GM23338 (cell line): Measurements from ENCODE around the gene STX17. TPM values are rescaled to one million over a fixed set of nuclear protein-coding genes. Genes with fewer than 3 reads are reported as not detected.

Source experiments
- ATAC-seq: fragments of 200-7000 bp; cut with Tn5 transposase; 3 replicates; pipeline ENCODE4 v1.9.1; 2020
- DNase-seq: peaks from one replicate; pipeline ENCODE4 v3.0.0-alpha.2; 2015; ENCODE audit warnings: low spot score
- H2AFZ ChIP-seq: fragments of 200-600 bp; sonication (generic); 2 replicates; pipeline ENCODE4 v1.8.0; 2016; ENCODE audit warnings: antibody characterized with exemption, mild to moderate bottlenecking, moderate library complexity
- H3F3A ChIP-seq: fragments of 200-600 bp; sonication (generic); replicated peaks from 2 replicates; pipeline ENCODE4 v1.8.0; 2017; ENCODE audit warnings: antibody characterized with exemption, mixed run types, low read depth
- H3K27ac ChIP-seq: fragments of 200-600 bp; sonication (generic); 2 replicates; pipeline ENCODE4 v1.6.1; 2016; ENCODE audit warnings: low read depth
- H3K27me3 ChIP-seq: fragments of 200-600 bp; sonication (generic); 2 replicates; pipeline ENCODE4 v1.8.0; 2016; ENCODE audit warnings: mild to moderate bottlenecking, mixed run types, moderate library complexity; ENCODE audit not compliant: insufficient read depth
- H3K36me3 ChIP-seq: fragments of 200-600 bp; sonication (generic); 2 replicates; pipeline ENCODE4 v1.8.0; 2016; ENCODE audit warnings: mild to moderate bottlenecking; ENCODE audit not compliant: insufficient read depth
- H3K4me1 ChIP-seq: fragments of 200-600 bp; sonication (generic); 2 replicates; pipeline ENCODE4 v1.8.0; 2016; ENCODE audit warnings: mild to moderate bottlenecking, moderate library complexity; ENCODE audit not compliant: insufficient read depth
- H3K4me2 ChIP-seq: fragments of 200-600 bp; sonication (generic); 2 replicates; pipeline ENCODE4 v1.7.1; 2017; ENCODE audit warnings: mixed run types
- H3K4me3 ChIP-seq: fragments of 200-600 bp; sonication (generic); 2 replicates; pipeline ENCODE4 v1.6.1; 2016; ENCODE audit warnings: mixed run types
- H3K79me2 ChIP-seq: fragments of 200-600 bp; sonication (generic); replicated peaks from 2 replicates; pipeline ENCODE4 v1.8.0; 2017; ENCODE audit warnings: mild to moderate bottlenecking; ENCODE audit not compliant: insufficient read depth
- H3K9me2 ChIP-seq: fragments of 200-600 bp; sonication (generic); 2 replicates; pipeline ENCODE4 v1.8.0; 2017; ENCODE audit not compliant: insufficient read depth
- H4K20me1 ChIP-seq: fragments of 200-600 bp; sonication (generic); replicated peaks from 2 replicates; pipeline ENCODE4 v1.8.0; 2017; ENCODE audit warnings: mild to moderate bottlenecking; ENCODE audit not compliant: insufficient read depth
- H3K27ac Mint-ChIP-seq: 2 replicates; pipeline ENCODE4 v1.8.0; 2020; ENCODE audit warnings: inconsistent platforms, mild to moderate bottlenecking, moderate library complexity, mixed read lengths
- H3K27me3 Mint-ChIP-seq: 3 replicates; pipeline ENCODE4 v1.8.0; 2022; ENCODE audit warnings: low read depth, mild to moderate bottlenecking, moderate library complexity, mixed read lengths, inconsistent platforms; ENCODE audit not compliant: insufficient read depth, poor library complexity
- H3K36me3 Mint-ChIP-seq: 3 replicates; pipeline ENCODE4 v1.8.0; 2021; ENCODE audit warnings: low read depth, mild to moderate bottlenecking, inconsistent platforms, moderate library complexity, mixed read lengths
- H3K4me1 Mint-ChIP-seq: 3 replicates; pipeline ENCODE4 v1.8.0; 2020; ENCODE audit warnings: mild to moderate bottlenecking, inconsistent platforms, mixed read lengths
- H3K4me3 Mint-ChIP-seq: 3 replicates; pipeline ENCODE4 v1.8.0; 2021; ENCODE audit warnings: moderate library complexity, mild to moderate bottlenecking, inconsistent platforms, mixed read lengths
- H3K9me3 Mint-ChIP-seq: 3 replicates; pipeline ENCODE4 v1.8.0; 2020; ENCODE audit warnings: moderate library complexity, mild to moderate bottlenecking, inconsistent platforms, mixed read lengths
- CREB1 ChIP-seq: fragments of 250-450 bp; sonication (Bioruptor Pico); IDR thresholded peaks from 2 replicates; pipeline ENCODE4 v1.5.0; 2020; ENCODE audit warnings: low read depth, mild to moderate bottlenecking, moderate library complexity
- CTCF ChIP-seq, 2 experiments: fragments of 200-600 bp in 1 of 2; sonication (generic) in 1 of 2; conservative IDR thresholded peaks; 2 replicates each; pipeline versions ENCODE4 v1.5.1 to v1.6.1; 2016 to 2017; ENCODE audit warnings: antibody characterized with exemption in 2 of 2, low read depth in 2 of 2, mild to moderate bottlenecking in 2 of 2, moderate library complexity in 1 of 2
- EZH2 ChIP-seq: fragments of 200-600 bp; sonication (generic); IDR thresholded peaks from one replicate; pipeline ENCODE4 v1.8.0; 2017; ENCODE audit warnings: antibody characterized with exemption, mild to moderate bottlenecking, low read depth; ENCODE audit not compliant: unreplicated experiment
- EZH2phosphoT487 ChIP-seq: fragments of 200-600 bp; sonication (generic); IDR thresholded peaks from one replicate; pipeline ENCODE4 v1.8.1; 2018; ENCODE audit warnings: antibody characterized with exemption; ENCODE audit not compliant: unreplicated experiment
- JUNB ChIP-seq: IDR thresholded peaks from one replicate; pipeline ENCODE4 v1.6.1; 2016; ENCODE audit warnings: antibody characterized with exemption; ENCODE audit not compliant: unreplicated experiment
- NANOG ChIP-seq: IDR thresholded peaks from 2 replicates; pipeline ENCODE4 v1.6.1; 2016; ENCODE audit warnings: antibody characterized with exemption, borderline replicate concordance
- POLR2AphosphoS5 ChIP-seq: IDR thresholded peaks from 2 replicates; pipeline ENCODE4 v1.6.1; 2016; ENCODE audit warnings: antibody characterized with exemption, low read depth
- STAT1 ChIP-seq: IDR thresholded peaks from one replicate; pipeline ENCODE4 v1.6.1; 2016; ENCODE audit warnings: antibody characterized with exemption; ENCODE audit not compliant: unreplicated experiment
- ZNF114 ChIP-seq: fragments of 250-450 bp; sonication (Bioruptor Pico); IDR thresholded peaks from 2 replicates; pipeline ENCODE4 v1.5.0; 2020; ENCODE audit warnings: mild to moderate bottlenecking, moderate library complexity
- ZNF331 ChIP-seq: fragments of 250-450 bp; sonication (Bioruptor Pico); IDR thresholded peaks from 2 replicates; pipeline ENCODE4 v1.5.0; 2020; ENCODE audit warnings: low read depth, mild to moderate bottlenecking, moderate library complexity
- polyA plus RNA-seq: library from polyadenylated mRNA; unstranded; fragments of >200 nt; fragmentation: Nextera tagmentation; extraction: Ambion mirVana; gene quantifications from 2 replicates; pipeline ENCODE4 v1.2.1, GENCODE V29; 2016
- total RNA-seq: library from RNA; depleted of rRNA; stranded (reverse); fragments of >200 nt; shearing (Covaris generic); gene quantifications from 2 replicates; pipeline ENCODE4 v1.2.3, GENCODE V29; 2014
- TF ChIP-seq, protein P1 (sequence below): fragments of 250-450 bp; sonication (Bioruptor Pico); IDR thresholded peaks from 2 replicates; pipeline ENCODE4 v1.5.0; 2020; ENCODE audit warnings: mild to moderate bottlenecking, moderate library complexity
- TF ChIP-seq, protein P2 (sequence below): IDR thresholded peaks from 2 replicates; pipeline ENCODE4 v1.6.1; 2016; ENCODE audit warnings: antibody characterized with exemption
- TF ChIP-seq, protein P3 (sequence below): IDR thresholded peaks from one replicate; pipeline ENCODE4 v1.6.1; 2018; ENCODE audit warnings: antibody characterized with exemption; ENCODE audit not compliant: unreplicated experiment

Gene STX17
- total and polyA plus RNA-seq, 2 experiments from 2014 or later: 12.9 to 24.2 TPM

GRCh38 chr9:99986642-99987041, 80.2 kb downstream of the STX17 start:
- DNase-seq (no peak), ATAC-seq (no peak)
- Mint-ChIP-seq H3K36me3 (peaks cover 40% of the 10 kb centered on the region), H3K4me1 (peaks cover 10% of the 10 kb centered on the region), H3K9me3 (peaks cover 34% of the 10 kb centered on the region), H3K4me3 (no peak overlapping the region), H3K27ac (no peak overlapping the region), H3K27me3 (no peaks in the 10 kb centered on the region)
- Histone ChIP-seq H2AFZ (no peak overlapping the region), H3K27ac (no peak overlapping the region), H3K36me3 (no peaks in the 10 kb centered on the region), H3K9me2 (no peaks in the 10 kb centered on the region), H3K27me3 (no peaks in the 10 kb centered on the region), H3K4me2 (no peak overlapping the region), H3K79me2 (no peaks in the 10 kb centered on the region), H3F3A (no peaks in the 10 kb centered on the region), H3K4me1 (peaks cover 6% of the 10 kb centered on the region; the same call in 1 of the 2 replicates), H4K20me1 (no peaks in the 10 kb centered on the region), H3K4me3 (no peak overlapping the region)
- TF ChIP-seq EZH2: no peak
- no peak for TF ChIP-seq NANOG
- no peak for TF ChIP-seq ZNF331 (CRISPR knock-in tag)
- no peak for TF ChIP-seq ZNF114 (CRISPR knock-in tag)
- TF ChIP-seq, protein P1, sequence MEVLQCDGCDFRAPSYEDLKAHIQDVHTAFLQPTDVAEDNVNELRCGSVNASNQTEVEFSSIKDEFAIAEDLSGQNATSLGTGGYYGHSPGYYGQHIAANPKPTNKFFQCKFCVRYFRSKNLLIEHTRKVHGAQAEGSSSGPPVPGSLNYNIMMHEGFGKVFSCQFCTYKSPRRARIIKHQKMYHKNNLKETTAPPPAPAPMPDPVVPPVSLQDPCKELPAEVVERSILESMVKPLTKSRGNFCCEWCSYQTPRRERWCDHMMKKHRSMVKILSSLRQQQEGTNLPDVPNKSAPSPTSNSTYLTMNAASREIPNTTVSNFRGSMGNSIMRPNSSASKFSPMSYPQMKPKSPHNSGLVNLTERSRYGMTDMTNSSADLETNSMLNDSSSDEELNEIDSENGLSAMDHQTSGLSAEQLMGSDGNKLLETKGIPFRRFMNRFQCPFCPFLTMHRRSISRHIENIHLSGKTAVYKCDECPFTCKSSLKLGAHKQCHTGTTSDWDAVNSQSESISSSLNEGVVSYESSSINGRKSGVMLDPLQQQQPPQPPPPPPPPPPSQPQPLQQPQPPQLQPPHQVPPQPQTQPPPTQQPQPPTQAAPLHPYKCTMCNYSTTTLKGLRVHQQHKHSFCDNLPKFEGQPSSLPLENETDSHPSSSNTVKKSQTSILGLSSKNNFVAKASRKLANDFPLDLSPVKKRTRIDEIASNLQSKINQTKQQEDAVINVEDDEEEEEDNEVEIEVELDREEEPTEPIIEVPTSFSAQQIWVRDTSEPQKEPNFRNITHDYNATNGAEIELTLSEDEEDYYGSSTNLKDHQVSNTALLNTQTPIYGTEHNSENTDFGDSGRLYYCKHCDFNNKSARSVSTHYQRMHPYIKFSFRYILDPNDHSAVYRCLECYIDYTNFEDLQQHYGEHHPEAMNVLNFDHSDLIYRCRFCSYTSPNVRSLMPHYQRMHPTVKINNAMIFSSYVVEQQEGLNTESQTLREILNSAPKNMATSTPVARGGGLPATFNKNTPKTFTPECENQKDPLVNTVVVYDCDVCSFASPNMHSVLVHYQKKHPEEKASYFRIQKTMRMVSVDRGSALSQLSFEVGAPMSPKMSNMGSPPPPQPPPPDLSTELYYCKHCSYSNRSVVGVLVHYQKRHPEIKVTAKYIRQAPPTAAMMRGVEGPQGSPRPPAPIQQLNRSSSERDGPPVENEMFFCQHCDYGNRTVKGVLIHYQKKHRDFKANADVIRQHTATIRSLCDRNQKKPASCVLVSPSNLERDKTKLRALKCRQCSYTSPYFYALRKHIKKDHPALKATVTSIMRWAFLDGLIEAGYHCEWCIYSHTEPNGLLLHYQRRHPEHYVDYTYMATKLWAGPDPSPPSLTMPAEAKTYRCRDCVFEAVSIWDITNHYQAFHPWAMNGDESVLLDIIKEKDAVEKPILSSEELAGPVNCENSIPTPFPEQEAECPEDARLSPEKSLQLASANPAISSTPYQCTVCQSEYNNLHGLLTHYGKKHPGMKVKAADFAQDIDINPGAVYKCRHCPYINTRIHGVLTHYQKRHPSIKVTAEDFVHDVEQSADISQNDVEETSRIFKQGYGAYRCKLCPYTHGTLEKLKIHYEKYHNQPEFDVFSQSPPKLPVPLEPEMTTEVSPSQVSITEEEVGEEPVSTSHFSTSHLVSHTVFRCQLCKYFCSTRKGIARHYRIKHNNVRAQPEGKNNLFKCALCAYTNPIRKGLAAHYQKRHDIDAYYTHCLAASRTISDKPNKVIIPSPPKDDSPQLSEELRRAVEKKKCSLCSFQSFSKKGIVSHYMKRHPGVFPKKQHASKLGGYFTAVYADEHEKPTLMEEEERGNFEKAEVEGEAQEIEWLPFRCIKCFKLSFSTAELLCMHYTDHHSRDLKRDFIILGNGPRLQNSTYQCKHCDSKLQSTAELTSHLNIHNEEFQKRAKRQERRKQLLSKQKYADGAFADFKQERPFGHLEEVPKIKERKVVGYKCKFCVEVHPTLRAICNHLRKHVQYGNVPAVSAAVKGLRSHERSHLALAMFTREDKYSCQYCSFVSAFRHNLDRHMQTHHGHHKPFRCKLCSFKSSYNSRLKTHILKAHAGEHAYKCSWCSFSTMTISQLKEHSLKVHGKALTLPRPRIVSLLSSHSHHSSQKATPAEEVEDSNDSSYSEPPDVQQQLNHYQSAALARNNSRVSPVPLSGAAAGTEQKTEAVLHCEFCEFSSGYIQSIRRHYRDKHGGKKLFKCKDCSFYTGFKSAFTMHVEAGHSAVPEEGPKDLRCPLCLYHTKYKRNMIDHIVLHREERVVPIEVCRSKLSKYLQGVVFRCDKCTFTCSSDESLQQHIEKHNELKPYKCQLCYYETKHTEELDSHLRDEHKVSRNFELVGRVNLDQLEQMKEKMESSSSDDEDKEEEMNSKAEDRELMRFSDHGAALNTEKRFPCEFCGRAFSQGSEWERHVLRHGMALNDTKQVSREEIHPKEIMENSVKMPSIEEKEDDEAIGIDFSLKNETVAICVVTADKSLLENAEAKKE (CRISPR knock-in tag): no peak
- TF ChIP-seq, protein P2, sequence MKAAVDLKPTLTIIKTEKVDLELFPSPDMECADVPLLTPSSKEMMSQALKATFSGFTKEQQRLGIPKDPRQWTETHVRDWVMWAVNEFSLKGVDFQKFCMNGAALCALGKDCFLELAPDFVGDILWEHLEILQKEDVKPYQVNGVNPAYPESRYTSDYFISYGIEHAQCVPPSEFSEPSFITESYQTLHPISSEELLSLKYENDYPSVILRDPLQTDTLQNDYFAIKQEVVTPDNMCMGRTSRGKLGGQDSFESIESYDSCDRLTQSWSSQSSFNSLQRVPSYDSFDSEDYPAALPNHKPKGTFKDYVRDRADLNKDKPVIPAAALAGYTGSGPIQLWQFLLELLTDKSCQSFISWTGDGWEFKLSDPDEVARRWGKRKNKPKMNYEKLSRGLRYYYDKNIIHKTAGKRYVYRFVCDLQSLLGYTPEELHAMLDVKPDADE: no peak
- no peak for TF ChIP-seq CREB1 (CRISPR knock-in tag)
- no peak for TF ChIP-seq POLR2AphosphoS5
- no peak for TF ChIP-seq EZH2phosphoT487
- no peak for TF ChIP-seq CTCF (conservative IDR thresholded peaks at IDR 0.05; ENCODE audit: low read depth in 2 of 2)
- TF ChIP-seq JUNB: no peak
- TF ChIP-seq, protein P3, sequence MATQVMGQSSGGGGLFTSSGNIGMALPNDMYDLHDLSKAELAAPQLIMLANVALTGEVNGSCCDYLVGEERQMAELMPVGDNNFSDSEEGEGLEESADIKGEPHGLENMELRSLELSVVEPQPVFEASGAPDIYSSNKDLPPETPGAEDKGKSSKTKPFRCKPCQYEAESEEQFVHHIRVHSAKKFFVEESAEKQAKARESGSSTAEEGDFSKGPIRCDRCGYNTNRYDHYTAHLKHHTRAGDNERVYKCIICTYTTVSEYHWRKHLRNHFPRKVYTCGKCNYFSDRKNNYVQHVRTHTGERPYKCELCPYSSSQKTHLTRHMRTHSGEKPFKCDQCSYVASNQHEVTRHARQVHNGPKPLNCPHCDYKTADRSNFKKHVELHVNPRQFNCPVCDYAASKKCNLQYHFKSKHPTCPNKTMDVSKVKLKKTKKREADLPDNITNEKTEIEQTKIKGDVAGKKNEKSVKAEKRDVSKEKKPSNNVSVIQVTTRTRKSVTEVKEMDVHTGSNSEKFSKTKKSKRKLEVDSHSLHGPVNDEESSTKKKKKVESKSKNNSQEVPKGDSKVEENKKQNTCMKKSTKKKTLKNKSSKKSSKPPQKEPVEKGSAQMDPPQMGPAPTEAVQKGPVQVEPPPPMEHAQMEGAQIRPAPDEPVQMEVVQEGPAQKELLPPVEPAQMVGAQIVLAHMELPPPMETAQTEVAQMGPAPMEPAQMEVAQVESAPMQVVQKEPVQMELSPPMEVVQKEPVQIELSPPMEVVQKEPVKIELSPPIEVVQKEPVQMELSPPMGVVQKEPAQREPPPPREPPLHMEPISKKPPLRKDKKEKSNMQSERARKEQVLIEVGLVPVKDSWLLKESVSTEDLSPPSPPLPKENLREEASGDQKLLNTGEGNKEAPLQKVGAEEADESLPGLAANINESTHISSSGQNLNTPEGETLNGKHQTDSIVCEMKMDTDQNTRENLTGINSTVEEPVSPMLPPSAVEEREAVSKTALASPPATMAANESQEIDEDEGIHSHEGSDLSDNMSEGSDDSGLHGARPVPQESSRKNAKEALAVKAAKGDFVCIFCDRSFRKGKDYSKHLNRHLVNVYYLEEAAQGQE: no peak
- no peak for TF ChIP-seq STAT1
